Ammon's horn (tissue), 1 donor: ENCODE measurements around the gene SLC22A2.

Source experiments
- DNase-seq: peaks from one replicate; pipeline ENCODE4 v3.0.0-alpha.2; 2016; ENCODE audit warnings: low spot score

Gene SLC22A2

DNA sequence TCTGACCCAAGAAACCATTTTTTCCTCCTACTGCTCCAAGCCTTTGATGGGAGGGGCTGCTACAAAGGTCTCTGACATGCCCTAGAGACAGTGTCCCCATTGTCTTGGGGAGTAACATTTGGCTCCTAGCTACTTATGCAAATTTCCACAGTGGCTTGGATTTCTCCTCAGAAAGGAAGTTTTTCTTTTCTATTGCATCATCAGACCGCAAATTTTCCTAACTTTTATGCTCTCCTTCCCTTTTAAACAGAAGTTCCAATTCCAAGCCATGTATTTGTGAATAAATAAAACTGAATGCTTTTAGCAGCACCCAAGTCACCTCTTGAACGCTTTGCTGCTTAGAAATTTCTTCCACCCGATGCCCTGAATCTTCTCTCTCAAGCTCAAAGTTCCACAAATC, 51.0 kb downstream of the SLC22A2 start:
- DNase-seq = no peak

DNA sequence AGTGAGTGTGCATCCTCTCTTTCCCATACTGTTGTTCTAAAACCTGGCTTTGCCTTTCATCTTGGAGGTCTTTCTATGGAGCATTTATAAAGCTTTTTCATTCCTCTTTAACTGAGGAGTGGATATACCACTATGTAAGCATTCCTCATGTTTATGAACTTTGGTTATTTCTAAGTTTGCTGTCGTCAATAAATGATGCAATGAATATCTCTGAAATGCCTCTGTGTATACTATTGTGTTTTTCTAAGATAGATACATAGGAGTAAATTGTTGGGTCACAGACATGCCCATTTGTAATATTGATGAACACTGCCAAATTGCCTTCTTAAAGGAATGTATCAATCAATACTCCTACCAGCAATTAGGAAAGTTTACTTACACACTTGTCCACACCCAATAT, 53.9 kb downstream of the SLC22A2 start:
- no peak for DNase-seq

DNA sequence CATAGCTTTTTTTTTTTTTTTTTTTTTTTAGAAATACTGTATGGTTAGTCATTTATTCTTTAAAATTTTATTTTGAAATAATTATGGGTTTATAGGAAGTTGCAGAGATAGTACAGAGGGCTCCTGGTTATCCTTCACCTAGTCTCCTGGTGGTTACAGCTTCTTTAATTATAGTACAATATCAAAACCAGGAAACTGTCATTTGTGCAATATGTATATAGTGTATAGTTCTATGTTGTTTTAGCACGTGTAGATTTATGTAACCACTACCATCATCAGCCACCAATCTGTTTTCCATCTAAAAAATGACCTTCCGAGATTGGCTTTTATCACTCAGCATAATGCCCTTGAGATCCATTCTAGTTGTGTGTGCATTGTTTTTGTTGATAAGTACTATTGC, 54.7 kb downstream of the SLC22A2 start:
- no peak for DNase-seq

DNA sequence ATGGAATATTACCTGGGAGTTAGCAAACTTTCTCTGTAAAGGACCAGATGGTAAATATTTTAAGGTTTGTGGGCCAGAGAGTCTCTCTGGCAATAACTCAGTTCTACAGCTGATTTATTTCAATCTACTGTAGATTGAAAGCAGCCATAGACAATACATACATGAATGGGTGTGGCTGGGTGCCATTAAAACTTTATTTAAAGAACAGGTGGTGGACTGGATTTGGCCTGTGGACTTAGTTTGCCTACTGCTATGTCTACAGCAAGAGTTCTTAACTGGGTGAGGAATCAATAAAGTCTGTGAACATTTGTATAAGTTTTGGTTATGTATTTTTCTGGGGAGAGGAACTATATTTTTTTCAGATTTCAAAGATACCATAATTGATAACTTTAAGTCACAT, 55.1 kb downstream of the SLC22A2 start:
- DNase-seq = no peak

DNA sequence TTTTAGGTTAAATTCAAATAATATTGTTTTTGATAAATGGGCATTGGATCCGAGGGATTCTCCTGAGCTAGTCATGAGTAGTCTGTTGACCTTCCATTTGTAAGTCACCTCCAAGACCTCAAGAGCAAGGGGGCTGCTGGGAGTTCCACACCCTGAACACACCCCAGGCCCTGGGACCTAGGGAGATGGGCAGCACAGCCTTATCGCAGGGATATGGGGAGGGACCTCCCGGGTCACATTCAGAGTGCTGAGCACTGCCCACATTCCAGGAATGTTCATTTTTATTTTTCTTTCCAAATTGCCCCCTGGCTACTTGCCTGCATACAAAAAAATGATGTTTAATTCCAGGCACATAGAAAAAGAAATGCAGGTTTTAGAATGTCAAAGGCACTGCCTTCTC, 55.5 kb downstream of the SLC22A2 start:
- no peak for DNase-seq

DNA sequence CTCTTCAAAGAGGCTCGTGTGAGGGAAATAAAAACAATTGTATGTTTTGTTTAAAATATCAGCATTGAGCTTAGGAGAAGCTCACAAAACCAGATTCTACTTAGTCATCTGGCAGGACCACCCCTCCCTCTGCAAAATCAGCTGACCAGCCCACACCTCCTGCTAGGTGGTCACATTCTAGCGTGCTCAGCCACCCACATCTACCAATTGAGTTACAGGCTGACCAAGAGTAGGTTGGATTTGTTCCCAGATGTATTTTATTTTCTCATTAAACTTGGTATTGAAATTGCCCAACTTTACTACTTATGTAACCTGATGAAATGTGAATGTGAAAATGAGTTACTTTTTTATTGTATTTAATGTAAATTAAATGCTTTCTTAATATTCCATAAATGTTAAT, 56.2 kb downstream of the SLC22A2 start:
- DNase-seq = no peak

DNA sequence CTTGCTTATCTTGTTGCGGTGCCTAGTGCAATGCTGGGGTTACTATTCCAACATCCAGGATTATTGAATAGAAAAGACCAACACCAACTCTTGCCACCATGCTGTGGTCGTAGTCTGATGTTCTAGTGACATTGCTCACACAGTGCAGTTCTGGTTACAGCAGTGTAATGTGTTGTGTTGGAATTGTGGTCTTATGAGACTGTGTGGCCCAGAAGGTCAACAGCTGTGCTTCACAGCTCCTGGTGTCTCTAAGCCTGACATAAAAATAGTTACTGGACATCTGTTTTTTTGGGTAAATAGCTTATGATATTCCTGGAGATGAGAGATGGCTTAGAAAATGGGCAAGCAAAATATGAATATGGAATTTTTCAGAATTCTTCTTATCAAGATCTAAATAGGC, 57.6 kb downstream of the SLC22A2 start:
- no peak for DNase-seq

DNA sequence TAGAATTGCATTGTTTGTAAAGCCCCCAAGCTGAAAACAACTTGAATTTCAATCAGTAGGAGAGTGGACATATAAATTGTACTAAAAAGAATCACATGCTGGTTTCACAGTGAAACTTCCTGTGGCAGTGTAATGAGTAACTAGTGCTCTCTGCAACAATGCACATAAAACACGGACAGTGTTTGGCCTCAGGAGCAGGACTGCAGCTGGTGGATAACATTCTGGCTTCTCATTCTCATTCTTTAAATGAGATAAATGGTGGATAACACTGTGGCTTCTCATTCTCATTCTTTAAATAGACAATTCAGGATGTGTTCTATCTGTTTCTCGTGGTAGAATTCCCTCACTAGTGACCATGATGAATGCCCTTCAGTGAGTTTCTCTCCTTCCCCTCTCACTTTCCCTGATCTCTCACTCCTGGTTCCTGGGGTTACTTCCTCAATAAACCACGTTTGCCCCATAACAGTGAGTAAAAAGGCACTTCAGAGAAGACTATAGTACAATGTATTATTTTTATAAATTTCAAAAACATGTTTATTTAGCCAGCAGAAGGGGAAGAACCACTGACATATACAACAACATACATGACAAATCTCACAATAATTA, 59.9 kb downstream of the SLC22A2 start:
- DNase-seq = no peak

DNA sequence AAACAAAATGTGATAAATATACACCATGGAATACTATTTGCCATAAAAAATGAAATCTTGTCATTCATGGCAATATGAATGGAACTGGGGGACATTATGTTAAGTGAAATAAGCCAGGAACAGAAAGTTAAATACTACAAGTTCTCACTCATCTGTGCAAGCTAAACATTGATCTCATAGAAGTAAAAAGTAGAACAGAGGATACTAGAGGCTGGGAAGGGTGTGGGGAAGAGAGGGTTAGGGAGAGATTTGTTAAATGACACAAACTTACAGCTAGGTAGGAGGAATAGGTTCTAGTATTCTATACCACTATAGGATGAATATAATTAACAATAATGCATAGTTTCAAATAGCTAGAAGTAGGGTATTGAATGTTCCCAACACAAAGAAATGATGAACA, 61.0 kb downstream of the SLC22A2 start:
- no peak for DNase-seq

DNA sequence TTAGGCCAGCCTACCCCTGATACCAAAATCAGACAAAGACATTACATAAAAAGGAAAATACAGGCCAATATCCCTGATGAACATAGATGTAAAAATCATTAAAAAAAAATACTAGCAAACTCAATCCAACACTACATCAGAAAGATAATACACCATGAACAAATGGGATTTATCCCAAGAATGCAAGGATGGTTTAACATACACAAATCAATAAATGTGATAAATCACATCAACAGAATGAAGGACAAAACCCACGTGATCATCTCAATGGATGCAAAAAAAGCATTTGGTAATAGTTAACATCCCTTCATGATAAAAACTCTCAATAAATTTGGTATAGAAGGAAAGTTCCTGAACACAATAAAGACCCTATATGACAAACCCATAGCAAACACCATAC, 63.8 kb downstream of the SLC22A2 start:
- no peak for DNase-seq

DNA sequence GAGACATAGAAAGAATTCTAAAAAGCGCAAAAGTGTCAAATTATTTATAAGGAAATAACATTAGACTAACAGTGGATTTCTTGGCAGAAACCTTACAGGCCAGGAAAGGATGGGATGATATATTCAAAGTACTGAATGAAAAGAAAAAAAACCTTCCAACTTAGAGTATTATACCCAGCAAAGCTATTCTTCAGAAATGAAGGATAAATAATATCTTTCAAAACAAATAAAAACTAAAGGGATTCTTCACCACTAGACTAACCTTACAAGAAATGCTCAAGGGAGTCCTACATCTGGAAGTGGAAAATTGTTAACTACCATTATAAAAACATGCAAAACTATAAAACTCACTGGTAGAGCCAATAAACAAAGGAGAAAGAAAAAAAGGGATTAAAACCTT, 65.8 kb downstream of the SLC22A2 start:
- DNase-seq = no peak

DNA sequence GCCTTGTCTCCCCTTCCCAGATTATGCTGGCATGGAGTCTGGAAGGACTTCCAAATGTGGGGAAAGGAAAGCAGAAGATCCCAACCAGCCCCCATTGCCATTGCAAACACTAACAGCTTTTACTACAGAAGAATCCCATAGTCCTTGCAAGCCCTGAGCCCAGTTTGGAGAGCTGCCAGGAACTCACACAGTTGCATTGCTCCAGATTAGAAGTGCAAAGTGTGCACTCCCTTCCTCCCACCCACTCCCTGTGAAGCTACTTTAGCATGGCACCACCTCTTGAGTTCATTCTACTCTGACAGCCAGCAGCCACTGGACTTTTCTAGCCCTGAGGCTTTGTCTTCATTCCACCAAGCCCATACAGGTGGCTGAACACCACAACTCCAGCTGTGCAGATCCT, 67.6 kb downstream of the SLC22A2 start:
- no peak for DNase-seq

DNA sequence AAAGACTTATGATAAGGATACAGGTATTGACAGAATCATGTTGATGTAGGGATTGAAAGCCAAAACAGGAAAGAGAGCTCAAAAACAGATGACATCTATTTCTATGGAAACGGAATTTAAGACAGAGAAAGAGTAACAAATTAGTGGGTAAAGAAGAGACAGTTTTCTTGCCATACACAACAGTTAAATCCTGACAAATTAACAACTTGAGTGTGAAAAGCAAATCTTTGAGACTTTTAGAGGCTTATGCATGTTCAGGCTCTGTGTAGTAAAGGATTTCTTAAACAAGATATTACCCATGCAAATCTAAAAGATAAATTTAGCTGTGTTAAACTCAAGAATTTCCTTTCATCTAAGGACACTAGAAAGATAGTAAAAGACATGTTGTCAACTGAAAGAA, 68.5 kb downstream of the SLC22A2 start:
- no peak for DNase-seq

DNA sequence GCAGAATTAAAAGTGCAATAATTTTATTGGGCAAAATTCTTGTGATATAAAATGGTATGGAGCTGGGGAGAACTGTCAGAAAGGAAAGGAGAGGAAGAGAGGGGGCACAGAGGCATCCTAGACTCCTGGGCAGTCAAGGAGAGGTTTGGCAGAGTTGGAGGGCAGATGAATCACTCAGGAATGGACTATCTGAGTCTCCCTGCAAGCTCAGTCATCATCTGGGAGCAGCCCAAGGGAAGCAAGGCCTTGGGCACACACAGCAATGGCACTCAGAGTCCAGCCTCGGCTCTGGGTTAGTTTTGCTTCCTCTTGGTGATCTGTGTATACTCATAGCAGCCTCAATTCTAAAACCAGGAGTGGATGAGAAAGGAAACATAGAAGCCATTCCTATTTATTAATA, 69.8 kb downstream of the SLC22A2 start:
- DNase-seq = no peak

DNA sequence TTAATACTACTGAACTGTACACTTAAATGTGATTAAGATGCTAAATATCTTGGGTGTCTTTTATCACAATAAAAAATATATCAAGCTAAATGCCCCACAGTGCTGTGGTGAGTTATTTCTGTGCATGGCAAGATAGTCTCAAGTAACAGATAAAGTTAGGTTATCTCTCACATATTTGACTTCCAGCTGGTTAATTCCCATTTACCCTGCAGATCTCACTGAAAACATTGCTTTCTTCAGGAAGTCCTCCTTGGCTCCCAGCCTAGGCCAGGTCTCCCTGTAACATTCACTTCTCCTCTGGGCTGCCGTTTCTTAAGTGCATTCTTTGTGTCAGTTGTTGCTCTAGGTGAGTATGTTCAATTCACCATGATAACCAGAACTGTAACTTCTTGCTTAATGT, 77.9 kb downstream of the SLC22A2 start:
- no peak for DNase-seq

DNA sequence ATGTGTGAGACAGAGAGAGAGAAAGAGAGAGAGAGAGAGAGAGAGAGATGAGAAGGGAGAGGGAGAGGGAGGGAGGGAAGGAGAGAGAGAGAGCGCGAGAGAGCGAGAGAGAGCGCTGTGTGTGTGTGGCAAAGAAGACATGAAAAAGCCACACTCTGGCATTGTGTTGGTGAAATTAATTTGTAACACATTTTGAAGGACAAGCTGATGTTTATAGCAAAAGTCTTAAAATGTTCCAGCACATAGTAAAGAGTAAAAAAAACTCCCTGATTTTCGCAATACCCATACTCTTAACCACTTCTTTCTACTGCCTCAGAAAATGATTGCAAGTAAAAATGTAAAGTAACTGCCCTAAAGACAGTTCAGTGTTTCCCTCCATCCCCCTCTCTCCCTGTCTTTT, 80.3 kb downstream of the SLC22A2 start:
- DNase-seq = no peak

DNA sequence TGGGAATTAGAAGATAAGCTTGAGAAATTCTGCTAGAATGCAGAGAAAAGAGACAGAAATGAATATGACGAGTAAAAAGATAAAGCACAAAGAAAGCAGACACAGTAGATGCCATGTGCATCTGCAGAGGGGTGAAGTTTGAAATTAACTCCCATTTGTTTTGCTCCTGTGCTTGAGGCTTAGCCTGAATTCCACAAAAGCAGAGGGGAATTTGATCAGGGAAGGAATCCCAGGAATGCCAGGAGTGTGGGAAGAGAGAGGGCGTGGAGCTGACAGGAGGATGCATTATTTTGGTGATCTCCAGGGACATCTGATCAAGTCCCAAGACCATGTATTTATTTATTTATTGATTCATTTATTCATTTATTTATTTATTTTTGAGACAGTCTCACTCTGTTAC, 81.4 kb downstream of the SLC22A2 start:
- DNase-seq = no peak

DNA sequence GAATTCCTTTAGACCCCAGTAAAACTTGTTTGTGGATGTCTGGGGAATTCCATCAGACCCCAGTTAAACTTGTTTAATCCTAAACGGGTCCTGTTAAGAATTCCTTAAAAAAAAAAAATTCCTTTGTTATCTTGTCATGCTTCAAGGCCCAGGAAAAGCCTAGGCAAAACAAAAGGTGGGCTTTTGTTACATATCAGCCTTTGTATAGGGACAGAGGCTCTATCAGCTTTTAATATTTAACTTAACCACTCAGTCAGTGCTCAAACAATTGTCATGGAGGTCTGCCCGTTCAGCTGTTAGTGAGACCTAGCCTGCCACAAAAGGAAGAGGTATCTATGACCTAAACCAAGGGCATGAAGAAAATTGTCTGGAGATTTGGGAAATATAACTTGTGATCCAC, 83.9 kb downstream of the SLC22A2 start:
- no peak for DNase-seq

DNA sequence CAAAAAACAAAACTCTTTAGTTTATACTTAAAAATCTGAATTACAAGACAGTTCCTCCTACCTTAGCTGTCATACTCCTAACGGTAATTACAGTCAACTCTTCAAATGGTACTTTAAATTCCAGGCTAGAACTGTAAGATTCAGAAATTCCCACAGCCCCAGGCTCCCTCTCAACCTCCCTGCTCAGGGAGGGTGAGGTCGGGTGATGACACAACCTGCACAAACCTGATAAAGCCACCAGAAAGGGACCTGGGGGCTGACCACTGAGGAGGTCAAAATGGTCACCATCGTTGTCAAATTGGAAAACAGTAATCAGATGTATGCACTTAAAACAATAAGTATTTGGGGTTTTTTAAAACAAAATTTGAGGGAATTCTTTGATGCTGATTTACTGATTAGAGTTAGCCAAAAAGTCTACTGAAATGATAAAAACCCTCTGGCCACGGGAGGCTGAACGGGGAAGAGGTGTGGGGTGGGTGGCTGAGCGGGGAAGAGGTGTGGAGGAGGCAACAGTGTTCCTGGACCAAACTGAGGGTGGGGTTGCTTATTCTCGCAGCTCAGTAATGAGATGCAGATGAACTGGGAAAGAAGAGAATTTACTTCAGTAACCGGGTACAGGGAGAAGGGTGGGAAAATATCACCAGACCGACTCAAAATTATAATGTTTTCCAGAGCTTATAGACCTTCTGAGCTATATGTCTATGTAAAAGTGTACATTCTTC, 84.7 kb downstream of the SLC22A2 start:
- DNase-seq = no peak

DNA sequence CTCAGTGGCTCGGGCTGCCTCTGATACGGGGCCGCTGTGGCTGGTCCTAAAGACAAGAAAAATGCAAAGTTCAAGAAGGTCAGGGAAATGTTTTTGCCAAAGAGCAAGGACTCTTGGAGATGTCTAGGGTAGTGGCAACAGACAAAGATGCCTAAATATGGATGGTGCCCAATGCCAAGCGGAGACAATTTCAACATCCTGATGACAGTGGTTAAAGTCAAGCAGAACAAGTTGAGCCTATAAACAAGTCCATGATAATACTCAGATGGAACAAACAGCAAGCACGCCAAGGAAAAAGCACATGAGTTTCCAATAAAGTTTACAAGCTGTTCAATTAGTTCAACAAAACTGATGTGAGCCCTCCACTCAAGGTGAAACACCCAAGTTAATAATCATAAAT, 85.9 kb downstream of the SLC22A2 start:
- no peak for DNase-seq

DNA sequence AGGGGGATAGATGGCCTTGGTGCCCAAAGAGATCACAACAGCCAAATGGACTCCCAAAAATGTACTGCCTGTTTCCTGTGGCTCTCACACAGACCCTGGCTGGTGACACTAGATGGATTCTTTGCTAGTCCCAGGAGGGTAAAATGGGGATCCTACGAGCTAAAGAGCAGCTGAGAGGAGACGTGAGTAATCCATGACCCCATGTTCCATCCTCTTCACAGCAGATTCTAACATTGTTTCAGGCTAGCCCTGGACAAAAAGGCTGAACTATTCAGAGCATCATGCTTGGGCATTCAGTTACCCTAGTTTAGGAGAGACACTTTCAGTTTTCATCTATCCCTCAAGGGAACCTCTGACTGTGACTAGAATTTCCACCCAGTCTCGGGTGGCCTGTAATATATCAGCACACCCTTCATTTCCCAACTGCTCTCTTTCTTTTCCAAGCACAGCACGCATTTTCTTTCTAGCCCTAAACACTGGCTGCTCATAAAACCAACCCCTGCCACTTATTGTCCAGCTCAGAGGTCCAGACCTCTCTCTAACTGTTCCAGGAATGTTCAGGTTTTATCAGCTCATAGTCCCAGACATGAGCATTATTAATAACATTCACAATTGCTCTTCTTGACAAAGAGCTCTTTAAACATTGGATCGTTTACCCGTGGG, 88.5 kb downstream of the SLC22A2 start:
- DNase-seq = no peak

DNA sequence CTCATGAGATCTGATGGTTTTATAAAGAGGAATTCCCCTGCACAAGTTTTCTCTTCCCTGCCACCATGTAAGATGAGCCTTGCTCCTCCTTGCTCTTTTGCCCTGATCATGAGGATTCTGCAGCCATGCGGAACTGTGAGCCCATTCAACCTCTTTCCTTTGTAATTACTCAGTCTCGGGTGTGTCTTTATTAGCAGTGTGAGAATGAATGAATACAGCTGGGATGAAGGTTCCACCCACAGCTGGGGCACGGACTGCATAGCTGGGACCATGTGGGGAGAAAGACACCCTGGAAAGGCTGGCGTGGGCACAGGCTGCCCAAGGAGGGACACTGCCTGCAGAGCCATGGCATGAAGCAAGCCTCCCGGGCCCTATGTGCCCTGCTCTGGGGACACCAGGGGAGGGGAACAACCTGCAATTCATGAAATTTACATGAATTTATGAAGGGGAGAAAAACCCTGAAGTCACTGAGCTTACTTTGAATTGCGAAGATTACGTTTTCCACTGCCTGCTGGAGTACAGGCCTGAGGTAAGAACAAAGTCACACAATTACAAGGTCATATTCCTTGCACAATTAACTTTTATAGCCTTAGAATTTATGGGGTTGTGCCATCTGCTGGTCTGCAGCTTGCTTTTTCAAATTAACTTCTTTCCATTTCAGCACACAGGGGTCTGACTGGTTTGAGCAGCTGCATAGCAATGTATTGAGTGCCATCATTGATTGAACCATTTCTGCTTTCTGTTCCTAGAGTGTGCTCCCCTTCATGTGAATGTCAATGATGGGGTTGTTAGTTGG, 90.8 kb downstream of the SLC22A2 start:
- DNase-seq = no peak
